ENCODE data around the gene TMEM47. TPM values are rescaled to one million over a fixed set of nuclear protein-coding genes. Genes with fewer than 3 reads are reported as not detected.

TMEM47 gene
- total RNA-seq, 3 donors from 2014 or later: 36.8 to 47.9 (median 37.0) TPM

DNA sequence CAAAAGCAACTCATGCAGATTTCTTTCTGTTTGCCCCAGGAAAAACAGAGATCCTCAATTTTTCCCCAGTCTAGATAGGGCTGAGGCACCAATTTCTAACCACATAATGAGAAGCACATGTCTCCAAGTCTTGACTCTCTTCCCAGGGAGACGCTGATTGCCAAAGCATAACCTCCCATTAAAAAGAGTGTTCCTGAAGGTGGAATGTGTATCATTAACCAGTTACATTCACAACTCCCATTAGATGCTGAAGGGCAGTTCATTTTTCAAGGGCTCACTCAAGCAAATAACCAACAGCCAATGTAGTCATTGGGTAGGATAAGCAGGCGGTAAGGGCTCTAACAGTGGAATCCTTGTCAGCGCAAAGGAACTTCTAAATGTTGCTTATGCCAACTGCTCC is 27.5 kb downstream of the TMEM47 start:
- Histone ChIP-seq H3K4me3 (no peak overlapping the region), H3K4me1 (no peaks in the 10 kb centered on the region), H3K27me3 (no peaks in the 10 kb centered on the region), H3K27ac (no peak overlapping the region), H3K36me3 (no peaks in the 10 kb centered on the region), H3K9me3 (no peaks in the 10 kb centered on the region)
- intact Hi-C loops (cut with DNase I; ENCODE audit: low total_unique reads): no loop called here
- no peak for DNase-seq (ENCODE audit: low spot score in 2 of 2)
- TF ChIP-seq POLR2AphosphoS5 (IDR thresholded peaks at IDR 0.05): no peak
- TF ChIP-seq POLR2A (IDR thresholded peaks at IDR 0.05): no peak
- no peak for TF ChIP-seq CTCF (IDR thresholded peaks at IDR 0.05)

DNA sequence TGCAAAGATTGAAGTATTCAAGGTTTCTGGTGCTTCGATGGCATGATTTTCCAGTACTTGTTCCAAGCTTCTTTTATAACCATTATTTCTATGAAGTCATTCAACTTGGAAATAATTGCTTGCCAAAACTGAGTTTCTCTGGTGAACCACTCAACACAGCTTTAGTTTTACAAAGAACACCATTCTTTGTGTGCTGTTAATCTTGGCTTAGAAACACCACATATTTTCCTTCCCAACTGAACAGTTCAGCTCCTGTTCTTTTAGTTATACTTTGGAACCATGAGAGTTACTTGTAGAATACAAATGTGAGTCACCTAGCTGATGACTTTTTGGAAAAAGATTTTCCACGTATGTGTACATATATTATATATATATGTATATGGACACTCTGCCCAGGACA is 32.7 kb downstream of the TMEM47 start:
- TF ChIP-seq POLR2AphosphoS5 (IDR thresholded peaks at IDR 0.05) (no peak), POLR2A (IDR thresholded peaks at IDR 0.05) (no peak), CTCF (IDR thresholded peaks at IDR 0.05) (no peak)
- Histone ChIP-seq H3K4me3 (no peak overlapping the region), H3K27me3 (peaks cover 0 to 9% of the 10 kb centered on the region in 2 donors), H3K9me3 (no peaks in the 10 kb centered on the region), H3K36me3 (no peaks in the 10 kb centered on the region), H3K27ac (no peak overlapping the region), H3K4me1 (no peaks in the 10 kb centered on the region)
- intact Hi-C loops (cut with DNase I; ENCODE audit: low total_unique reads): no loop called here
- DNase-seq (ENCODE audit: low spot score in 2 of 2): no peak

- no peak for DNase-seq (ENCODE audit: low spot score in 2 of 2)
- TF ChIP-seq CTCF (IDR thresholded peaks at IDR 0.05) (no peak), POLR2A (IDR thresholded peaks at IDR 0.05) (no peak), POLR2AphosphoS5 (IDR thresholded peaks at IDR 0.05) (no peak)
- Histone ChIP-seq H3K36me3 (no peaks in the 10 kb centered on the region), H3K27ac (no peak overlapping the region), H3K27me3 (peaks cover 0 to 9% of the 10 kb centered on the region in 2 donors), H3K9me3 (no peaks in the 10 kb centered on the region), H3K4me3 (no peak overlapping the region), H3K4me1 (no peaks in the 10 kb centered on the region)
- intact Hi-C loops (cut with DNase I; ENCODE audit: low total_unique reads): no loop called here
These were observed 37.2 kb downstream of the TMEM47 start for GRCh38 chrX:34619920-34620319.

DNA sequence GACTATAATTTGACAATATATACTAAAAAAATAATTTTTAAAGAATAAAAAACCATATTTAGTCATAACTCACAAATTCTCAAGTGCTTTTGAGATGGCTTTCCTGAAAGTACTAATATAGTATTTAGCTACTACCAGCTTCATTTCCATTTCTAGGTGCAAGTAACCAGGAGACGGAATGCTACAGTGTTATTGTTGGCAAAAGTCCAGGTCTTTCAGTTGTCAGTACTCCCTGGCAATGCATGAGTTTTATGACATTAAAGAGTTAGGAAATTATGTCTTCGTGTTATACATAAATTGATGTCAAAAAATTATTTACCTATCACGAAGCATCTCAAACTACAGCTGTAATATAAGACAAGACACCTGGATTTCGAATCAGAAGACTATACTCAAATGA is 45.0 kb downstream of the TMEM47 start:
- Histone ChIP-seq H3K4me1 (no peaks in the 10 kb centered on the region), H3K9me3 (no peaks in the 10 kb centered on the region), H3K36me3 (no peaks in the 10 kb centered on the region), H3K4me3 (no peak overlapping the region), H3K27ac (no peak overlapping the region), H3K27me3 (peaks cover 0 to 4% of the 10 kb centered on the region in 2 donors)
- TF ChIP-seq CTCF (IDR thresholded peaks at IDR 0.05) (no peak), POLR2A (IDR thresholded peaks at IDR 0.05) (no peak), POLR2AphosphoS5 (IDR thresholded peaks at IDR 0.05) (no peak)
- intact Hi-C loops (cut with DNase I; ENCODE audit: low total_unique reads): no loop called here
- DNase-seq (ENCODE audit: low spot score in 2 of 2): no peak

DNA sequence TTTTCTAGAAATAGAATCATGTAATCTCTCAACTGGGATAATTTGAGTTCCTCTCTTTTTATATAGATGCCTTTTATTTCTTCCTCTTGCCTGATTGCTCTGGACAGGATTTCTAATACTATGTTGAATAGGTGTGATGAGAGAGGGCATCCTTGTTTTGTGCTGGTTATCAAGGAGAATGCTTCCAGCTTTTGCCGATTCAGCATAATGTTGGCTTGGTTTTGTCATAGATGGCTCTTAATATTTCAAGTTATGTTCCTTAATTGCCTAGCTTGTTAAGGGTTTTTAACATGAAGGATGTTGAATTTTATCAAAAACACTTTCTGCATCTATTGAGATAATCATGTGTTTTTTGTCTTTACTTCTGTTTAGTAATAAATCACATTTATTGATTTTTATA is 58.7 kb downstream of the TMEM47 start:
- Histone ChIP-seq H3K4me1 (no peaks in the 10 kb centered on the region), H3K27ac (no peak overlapping the region), H3K4me3 (no peak overlapping the region), H3K9me3 (no peaks in the 10 kb centered on the region), H3K27me3 (peaks cover 0 to 12% of the 10 kb centered on the region in 2 donors), H3K36me3 (no peaks in the 10 kb centered on the region)
- no peak for TF ChIP-seq POLR2AphosphoS5 (IDR thresholded peaks at IDR 0.05)
- TF ChIP-seq POLR2A (IDR thresholded peaks at IDR 0.05): no peak
- TF ChIP-seq CTCF (IDR thresholded peaks at IDR 0.05): no peak
- DNase-seq (ENCODE audit: low spot score in 2 of 2): no peak
- intact Hi-C loops (cut with DNase I; ENCODE audit: low total_unique reads): no loop called here
